GM19463 (cell line): ENCODE measurements around the gene PNPO.
"Not testable (repeated sequence)": the region's sequence is repeated elsewhere in the genome, so short reads cannot be mapped to it uniquely, and the experiment has no call there.

Experiments
- ATAC-seq: cut with Tn5 transposase; IDR thresholded peaks from one replicate; pipeline ENCODE4 v1.9.1; 2021; ENCODE audit warnings: mild to moderate bottlenecking, moderate library complexity; ENCODE audit not compliant: unreplicated experiment

PNPO gene

GRCh38 chr17:47917581-47917980 is 23.8 kb upstream of the PNPO start:
- ATAC-seq, result no peak

GRCh38 chr17:47918006-47918405 is 23.4 kb upstream of the PNPO start:
- no peak for ATAC-seq

GRCh38 chr17:47918991-47919390 is 22.4 kb upstream of the PNPO start:
- no peak for ATAC-seq

GRCh38 chr17:47919889-47920288 is 21.5 kb upstream of the PNPO start:
- ATAC-seq, result not testable (repeated sequence)

GRCh38 chr17:47924785-47925677 is 16.3 kb upstream of the PNPO start:
- ATAC-seq, result no peak

DNA sequence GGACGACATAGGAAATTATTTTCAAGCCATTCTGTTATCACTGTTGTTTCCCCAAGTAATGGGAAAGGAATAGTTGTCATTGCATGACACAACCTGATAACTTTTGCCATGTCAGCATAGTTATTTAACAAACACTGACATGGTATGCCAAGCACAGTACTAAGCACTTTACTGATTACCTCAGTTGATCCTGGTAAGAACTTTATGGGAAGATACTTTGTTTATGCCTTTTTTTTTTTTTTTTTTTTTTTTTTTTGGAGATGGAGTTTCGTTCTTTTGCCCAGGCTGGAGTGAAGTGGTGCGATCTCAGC is 15.7 kb upstream of the PNPO start:
- no peak for ATAC-seq

DNA sequence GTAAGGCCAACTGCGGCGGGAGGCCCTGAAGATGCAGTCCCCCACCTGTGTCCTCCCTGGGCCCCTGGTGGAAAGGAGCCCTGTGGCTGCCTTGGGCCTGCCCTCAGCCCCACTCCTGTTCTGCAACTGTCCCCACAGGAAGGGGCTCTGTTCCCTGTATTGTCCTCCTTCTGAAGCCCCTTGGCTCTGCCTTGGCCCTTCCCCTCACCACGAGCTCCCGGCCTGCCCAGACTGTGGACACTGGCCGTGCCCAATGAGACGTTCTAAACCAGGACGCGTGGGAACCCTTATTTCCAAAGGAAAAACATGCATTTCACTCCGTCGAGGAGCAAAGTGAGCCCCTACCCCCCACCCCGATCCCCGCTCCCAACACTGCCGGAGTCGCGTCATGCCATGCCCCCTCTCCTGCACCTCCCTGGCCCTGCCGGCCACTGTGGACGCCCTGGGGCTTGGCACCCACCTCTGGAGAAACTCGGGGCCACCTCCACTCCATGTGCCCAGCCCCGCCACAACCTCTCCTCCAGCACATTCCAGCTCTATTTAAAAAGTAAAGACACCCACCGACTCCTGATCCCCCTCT is 13.5 kb upstream of the PNPO start:
- ATAC-seq, result no peak

DNA sequence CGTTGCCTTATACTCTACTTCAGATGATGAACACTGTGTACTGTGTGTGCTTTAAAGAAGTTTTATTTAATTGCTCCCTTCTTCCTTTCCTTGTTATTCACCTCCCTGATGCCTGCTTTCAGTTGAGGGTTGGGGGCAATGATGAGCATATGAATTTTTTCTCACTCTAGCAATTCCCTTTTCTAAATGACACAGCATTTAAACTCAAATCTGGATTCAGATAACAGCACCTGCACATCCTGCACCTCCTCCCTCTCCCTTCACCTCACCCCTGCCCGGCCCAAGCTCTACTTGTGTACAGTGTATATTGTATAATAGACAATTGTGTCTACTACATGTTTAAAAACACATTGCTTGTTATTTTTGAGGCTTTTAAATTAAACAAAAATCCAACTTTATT is 13.0 kb upstream of the PNPO start:
- no peak for ATAC-seq

DNA sequence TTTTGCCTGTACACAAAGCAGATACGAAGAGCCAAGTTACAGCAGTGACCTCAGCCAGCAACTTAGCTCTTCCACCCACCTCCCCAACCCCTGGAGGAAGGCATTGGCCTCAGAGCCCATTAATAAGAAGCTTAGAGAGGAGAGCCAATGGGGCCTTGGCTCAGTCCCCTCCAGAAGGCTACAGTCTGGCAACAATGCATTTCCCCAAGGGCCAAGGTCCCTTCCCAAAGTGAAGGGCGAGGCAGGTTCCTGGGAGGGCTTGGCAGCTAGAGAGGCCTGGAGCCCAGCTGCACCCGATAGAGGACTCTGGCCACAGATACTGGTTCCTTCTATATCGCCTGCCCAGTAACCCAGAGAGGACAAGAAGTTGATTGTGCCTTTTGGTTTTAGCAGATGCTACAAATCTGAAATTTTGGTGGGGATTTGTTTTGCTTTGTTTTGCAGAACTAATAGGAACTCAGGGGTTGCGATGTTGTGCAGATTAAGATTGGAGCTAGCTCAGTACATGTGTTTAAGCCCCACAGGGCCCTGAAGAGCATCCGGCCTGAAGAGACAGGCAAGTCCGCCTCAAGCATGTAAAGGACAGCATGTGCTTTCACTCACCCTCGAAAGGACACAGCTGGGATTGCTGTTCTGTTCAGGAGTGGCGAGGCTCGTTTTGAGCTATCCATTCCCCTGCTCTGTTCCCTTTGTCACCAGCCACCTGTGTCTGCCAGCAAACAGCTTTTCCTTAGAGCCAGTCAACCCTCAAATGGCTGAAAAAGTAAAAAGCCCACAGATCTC is 12.0 kb upstream of the PNPO start:
- ATAC-seq, result no peak

DNA sequence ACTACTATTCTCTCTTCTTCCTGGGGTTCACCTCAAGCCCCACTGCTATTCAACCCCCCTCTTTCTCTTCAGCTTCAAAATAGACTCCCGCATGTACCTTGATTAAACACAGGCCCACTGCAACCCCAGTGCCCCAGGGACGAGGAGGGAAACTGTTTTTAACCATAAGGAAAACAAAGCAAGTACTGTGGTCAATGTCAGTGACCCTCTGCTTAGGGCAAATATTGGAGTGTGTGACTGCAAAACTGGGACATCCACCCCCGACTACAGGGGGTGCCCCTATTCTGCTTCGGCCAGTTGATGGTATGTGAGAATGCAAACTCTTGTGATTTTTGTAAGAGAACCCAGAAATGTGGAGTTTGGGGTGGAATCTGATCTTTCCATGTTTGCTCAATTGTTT is 9.5 kb upstream of the PNPO start:
- no peak for ATAC-seq

DNA sequence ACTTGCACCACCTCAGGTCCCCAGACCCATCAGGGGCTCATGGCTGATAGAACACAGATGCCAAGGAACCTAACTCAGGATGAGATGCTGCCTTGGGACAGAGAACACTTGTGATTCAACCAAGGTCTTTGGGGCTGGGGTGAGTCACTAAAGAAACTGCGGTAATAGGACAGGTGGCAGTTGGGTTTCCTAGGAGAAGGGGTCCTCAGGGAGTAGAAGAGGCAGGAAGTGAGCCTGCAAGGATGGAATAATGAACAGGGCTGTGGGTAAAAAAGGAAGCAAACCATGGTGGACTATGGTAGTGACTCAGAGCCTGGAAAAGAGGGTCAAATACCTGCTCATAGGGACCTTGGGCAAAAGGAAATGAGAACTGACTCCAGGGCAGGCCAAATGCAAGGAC is 6.5 kb upstream of the PNPO start:
- no peak for ATAC-seq

DNA sequence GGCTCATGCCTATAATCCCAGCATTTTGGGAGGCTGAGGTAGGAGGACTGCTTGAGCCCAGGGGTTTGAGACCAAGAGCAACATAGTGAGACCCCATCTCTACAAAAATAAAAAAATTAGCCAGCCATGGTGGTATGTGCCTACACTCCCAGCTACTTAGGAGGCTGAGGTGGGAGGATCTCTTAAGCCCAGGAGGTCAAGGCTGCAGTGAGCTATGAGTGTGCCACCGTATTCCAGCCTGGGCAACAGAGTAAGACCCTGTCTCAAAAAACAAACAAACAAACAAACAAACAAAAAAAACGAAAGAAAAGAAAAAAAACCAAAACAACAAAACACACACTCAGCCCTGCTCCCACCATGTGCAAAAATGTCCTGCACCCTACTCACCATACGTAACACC is 5.9 kb upstream of the PNPO start:
- not testable (repeated sequence) for ATAC-seq

DNA sequence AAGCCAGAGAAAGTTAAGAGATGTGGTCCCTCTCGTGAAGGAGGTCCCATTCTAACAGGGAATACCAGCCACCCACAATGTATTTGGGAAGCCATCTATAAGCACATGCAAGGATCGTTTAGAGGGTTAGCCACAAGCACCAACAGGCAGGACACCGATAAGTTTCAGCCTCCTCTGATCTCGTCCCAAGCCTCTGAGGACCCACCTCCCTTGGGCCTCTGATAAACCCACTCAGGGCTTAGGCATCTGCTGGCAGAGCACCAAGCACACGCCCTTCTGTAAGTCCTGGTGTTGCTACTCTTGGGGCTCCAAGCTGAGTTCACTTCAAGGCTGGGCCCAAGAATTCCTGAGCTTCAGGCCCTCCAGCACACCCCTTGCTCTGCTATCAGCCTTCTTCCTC is 5.4 kb upstream of the PNPO start:
- ATAC-seq, result no peak

- ATAC-seq, result no peak
Measured at GRCh38 chr17:47937941-47938340, 3.4 kb upstream of the PNPO start.

- no peak for ATAC-seq
Measured at GRCh38 chr17:47942096-47942510, 732 bp downstream of the PNPO start.

DNA sequence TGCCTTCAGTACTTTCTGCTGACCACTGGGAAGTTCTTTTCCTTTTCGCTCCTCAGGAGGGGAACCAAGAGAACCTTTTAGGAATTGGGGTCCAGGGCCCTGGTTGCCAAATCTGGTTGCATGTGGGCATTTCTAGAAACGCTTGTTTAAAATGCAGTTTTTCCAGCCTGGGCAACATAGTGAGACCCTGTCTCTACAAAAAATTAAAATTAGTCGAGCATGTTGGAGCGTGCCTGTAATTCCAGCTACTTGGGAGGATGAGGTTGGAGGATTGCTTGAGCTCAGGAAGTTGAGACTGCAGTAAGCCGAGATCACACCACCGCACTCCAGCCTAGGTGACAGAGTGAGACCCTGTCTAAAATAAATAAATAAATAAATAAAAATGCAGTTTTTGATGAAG is 1.2 kb downstream of the PNPO start:
- ATAC-seq, result no peak

GRCh38 chr17:47945080-47945479 is 3.7 kb downstream of the PNPO start:
- ATAC-seq, result no peak

GRCh38 chr17:47945529-47946508 is 4.4 kb downstream of the PNPO start:
- no peak for ATAC-seq

- no peak for ATAC-seq
Measured at GRCh38 chr17:47946516-47946915, 5.1 kb downstream of the PNPO start.

DNA sequence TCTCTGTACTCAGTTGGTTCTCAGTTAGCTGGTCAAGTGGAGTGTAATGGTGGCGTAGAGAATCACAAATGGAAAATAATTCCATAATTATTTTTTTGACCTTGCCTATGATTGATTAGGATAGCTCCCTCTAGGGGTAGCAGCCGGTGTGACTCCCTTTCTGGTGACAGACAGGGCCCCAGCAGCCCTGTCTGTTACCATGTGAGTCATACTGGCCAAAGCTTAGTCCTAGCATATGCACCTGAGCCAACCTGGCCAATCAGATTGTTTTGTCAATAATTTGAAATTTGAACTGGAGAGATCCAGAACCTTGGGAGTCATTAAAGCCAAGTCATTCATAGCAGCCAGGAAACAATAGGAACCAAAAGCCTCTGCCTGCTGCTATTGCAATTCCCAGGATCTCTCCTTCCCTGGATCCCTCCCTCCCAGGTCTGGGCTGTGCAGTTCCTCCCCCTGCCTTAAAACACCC is 5.6 kb downstream of the PNPO start:
- ATAC-seq, result no peak
